Activated CD4-positive, alpha-beta T cell treated with anti-CD3 and anti-CD28 coated beads, Interleukin-2, amount 10 ng/mL, durations not matched to agents 7 days and 5 days (primary cell): ENCODE data around the gene TMC5. TPM values are rescaled to one million over a fixed set of nuclear protein-coding genes. Genes with fewer than 3 reads are reported as not detected.
"Not testable (repeated sequence)": the region's sequence is repeated elsewhere in the genome, so short reads cannot be mapped to it uniquely, and the experiment has no call there.

Experiments used
- CTCF ChIA-PET: fragments of 350-600 bp; sonication (Branson Sonifier 250); formaldehyde crosslinking; loops from one replicate; lab custom pipeline; 2021; ENCODE audit warnings: antibody characterized with exemption; lab: Charles Lee
- POLR2A ChIA-PET: fragments of 350-600 bp; sonication (Branson Sonifier 250); formaldehyde crosslinking; loops from one replicate; lab custom pipeline; 2021; ENCODE audit warnings: antibody characterized with exemption; lab: Charles Lee
- DNase-seq: peaks from one replicate; pipeline ENCODE4 v3.0.0-alpha.2; 2020
- H3K27ac Mint-ChIP-seq: one replicate; pipeline ENCODE4 v1.8.0; 2021; ENCODE audit warnings: mild to moderate bottlenecking, moderate library complexity, mixed read lengths
- H3K27me3 Mint-ChIP-seq: one replicate; pipeline ENCODE4 v1.8.0; 2021; ENCODE audit warnings: mixed read lengths
- H3K36me3 Mint-ChIP-seq: one replicate; pipeline ENCODE4 v1.8.0; 2021; ENCODE audit warnings: low read depth, mixed read lengths
- H3K4me1 Mint-ChIP-seq: one replicate; pipeline ENCODE4 v1.8.0; 2021; ENCODE audit warnings: mixed read lengths
- H3K4me3 Mint-ChIP-seq: one replicate; pipeline ENCODE4 v1.8.0; 2021; ENCODE audit warnings: mild to moderate bottlenecking, moderate library complexity, mixed read lengths
- H3K9me3 Mint-ChIP-seq: one replicate; pipeline ENCODE4 v1.8.0; 2021; ENCODE audit warnings: mixed read lengths
- total RNA-seq, 2 experiments: library from RNA; stranded (reverse); gene quantifications; one replicate each; pipeline ENCODE4 v1.2.3, GENCODE V29; 2021

TMC5 gene
- total RNA-seq, 2 experiments from 2014 or later = not detected

- Mint-ChIP-seq H3K4me1 (peaks cover 14% of the 10 kb centered on the region), H3K36me3 (peaks cover 46% of the 10 kb centered on the region)
- H3K9me3 Mint-ChIP-seq, DNase-seq, H3K27me3 Mint-ChIP-seq, POLR2A ChIA-PET, H3K27ac Mint-ChIP-seq, H3K4me3 Mint-ChIP-seq: not testable (repeated sequence)
- CTCF ChIA-PET = interaction anchor here (2.7 kb wide), 1 partner anchor 11 kb away, joined by 9 read pairs; the partner anchor contains the start of gene VPS35L
Measured at GRCh38 chr16:19543278-19543996, 125.8 kb downstream of the TMC5 start.

- CTCF ChIA-PET = no interaction called here
- no peak for DNase-seq
- Mint-ChIP-seq H3K4me1 (peaks cover 12% of the 10 kb centered on the region), H3K9me3 (peaks cover 5% of the 10 kb centered on the region), H3K36me3 (peaks cover 40% of the 10 kb centered on the region), H3K4me3 (no peak overlapping the region), H3K27me3 (no peaks in the 10 kb centered on the region), H3K27ac (no peak overlapping the region)
- POLR2A ChIA-PET = no interaction called here
Measured at GRCh38 chr16:19548144-19548543, 130.5 kb downstream of the TMC5 start.

Other genes starting within 250 kb of the TMC5 start
- gene SYT17, start 249.6 kb upstream of the TMC5 start, total RNA-seq = not detected
- not detected for gene CLEC19A, start 132.2 kb upstream of the TMC5 start, total RNA-seq
- gene GDE1, start 104.2 kb downstream of the TMC5 start, total RNA-seq = 10 to 100 TPM; 22.9 to 24.6 TPM
- 10 to 100 TPM; 35.9 to 50.6 TPM for gene CCP110, start 106.1 kb downstream of the TMC5 start, total RNA-seq
- 10 to 100 TPM; 59.3 to 59.6 TPM for gene VPS35L, start 137.8 kb downstream of the TMC5 start, total RNA-seq